Measurements from ENCODE around the gene BCCIP. TPM values are rescaled to one million over a fixed set of nuclear protein-coding genes. Genes with fewer than 3 reads are reported as not detected.

The BCCIP gene
- total RNA-seq, 1 experiment from 2014 or later: 159 TPM

- intact Hi-C loops (cut with micrococcal nuclease): no loop called here
- Histone ChIP-seq H3K9ac (ENCODE audit: low read length) (no peak overlapping the region), H3K4me3 (replicated peaks in 1 of 2; ENCODE audit: low read depth in 1 of 2, low read length in 2 of 2) (no peak overlapping the region), H3K4me2 (ENCODE audit: low read length) (no peak overlapping the region), H3K79me2 (ENCODE audit: insufficient read depth, low read length) (no peaks in the 10 kb centered on the region), H4K20me1 (ENCODE audit: insufficient read depth) (no peaks in the 10 kb centered on the region), H3K4me1 (ENCODE audit: control insufficient read depth in 1 of 2, insufficient read depth in 2 of 2, low read length in 2 of 2) (peaks cover 0 to 4% of the 10 kb centered on the region in 2 experiments; a peak in 1 of 4 replicates), H3K36me3 (ENCODE audit: control insufficient read depth in 1 of 2, insufficient read depth in 2 of 2, low read length in 2 of 2) (peaks cover 0 to 10% of the 10 kb centered on the region in 2 experiments; a peak in 1 of 4 replicates), H2AFZ (ENCODE audit: low read depth, low read length, poor library complexity, severe bottlenecking) (no peak overlapping the region), H3K27me3 (ENCODE audit: insufficient read depth, low read length) (no peaks in the 10 kb centered on the region), H3K9me2 (ENCODE audit: insufficient read depth) (no peaks in the 10 kb centered on the region), H3K9me3 (ENCODE audit: control insufficient read depth in 1 of 2, insufficient read depth in 1 of 2, low read depth in 1 of 2, low read length in 2 of 2) (no peaks in the 10 kb centered on the region), H3K27ac (ENCODE audit: low read depth, low read length) (no peak overlapping the region)
- DNase-seq (ENCODE audit: low read depth, low spot score) (no peak), ATAC-seq (no peak)
- CTCF ChIA-PET: no interaction called here
- no TSS peak for BruUV-seq (replicated peaks)
- RAD21 ChIA-PET (ENCODE audit: low non-redundant PET in 1 of 2, low total read pairs in 2 of 2, uncharacterized antibody in 2 of 2, unreplicated experiment in 2 of 2): no interaction called here
- POLR2A ChIA-PET: no interaction called here
- no peak for TF ChIP-seq POLR2A (IDR thresholded peaks at IDR 0.05; ENCODE audit: borderline replicate concordance, extremely low read depth, insufficient read depth, insufficient read length)
- no peak for TF ChIP-seq JUND (IDR thresholded peaks at IDR 0.05)
- TF ChIP-seq SRF (IDR thresholded peaks at IDR 0.05; ENCODE audit: low read depth): no peak
These were observed 30.7 kb upstream of the BCCIP start for GRCh38 chr10:125792342-125793300.

GRCh38 chr10:125795128-125795527, 28.2 kb upstream of the BCCIP start:
- Histone ChIP-seq H3K79me2 (ENCODE audit: insufficient read depth, low read length) (no peaks in the 10 kb centered on the region), H3K4me3 (replicated peaks in 1 of 2; ENCODE audit: low read depth in 1 of 2, low read length in 2 of 2) (no peak overlapping the region), H3K9me2 (ENCODE audit: insufficient read depth) (no peaks in the 10 kb centered on the region), H3K4me2 (ENCODE audit: low read length) (no peak overlapping the region), H2AFZ (ENCODE audit: low read depth, low read length, poor library complexity, severe bottlenecking) (no peak overlapping the region), H3K4me1 (ENCODE audit: control insufficient read depth in 1 of 2, insufficient read depth in 2 of 2, low read length in 2 of 2) (no peaks in the 10 kb centered on the region), H3K36me3 (ENCODE audit: control insufficient read depth in 1 of 2, insufficient read depth in 2 of 2, low read length in 2 of 2) (peaks cover 0 to 10% of the 10 kb centered on the region in 2 experiments; a peak in 2 of 4 replicates), H4K20me1 (ENCODE audit: insufficient read depth) (no peaks in the 10 kb centered on the region), H3K27ac (ENCODE audit: low read depth, low read length) (no peak overlapping the region), H3K9me3 (ENCODE audit: control insufficient read depth in 1 of 2, insufficient read depth in 1 of 2, low read depth in 1 of 2, low read length in 2 of 2) (no peaks in the 10 kb centered on the region), H3K9ac (ENCODE audit: low read length) (no peak overlapping the region), H3K27me3 (ENCODE audit: insufficient read depth, low read length) (no peaks in the 10 kb centered on the region)
- POLR2A ChIA-PET: no interaction called here
- CTCF ChIA-PET: no interaction called here
- no TSS peak for BruUV-seq (replicated peaks)
- DNase-seq (ENCODE audit: low read depth, low spot score): no peak
- intact Hi-C loops (cut with micrococcal nuclease): no loop called here
- TF ChIP-seq CTCF (IDR thresholded peaks at IDR 0.05 in 2 of 3, conservative IDR thresholded peaks at IDR 0.05 in 1 of 3; ENCODE audit: borderline replicate concordance in 1 of 3, insufficient read depth in 1 of 3, low read depth in 2 of 3, low read length in 2 of 3) (no peak), JUND (IDR thresholded peaks at IDR 0.05) (no peak), POLR2A (IDR thresholded peaks at IDR 0.05; ENCODE audit: borderline replicate concordance, extremely low read depth, insufficient read depth, insufficient read length) (no peak), EZH2 (IDR thresholded peaks at IDR 0.05) (no peak), FOSL1 (IDR thresholded peaks at IDR 0.05; ENCODE audit: low read depth) (no peak), CBX3 (IDR thresholded peaks at IDR 0.05; ENCODE audit: low read depth) (no peak), ZBTB33 (IDR thresholded peaks at IDR 0.05; ENCODE audit: extremely low read depth, insufficient replicate concordance, low read length) (no peak), SRF (IDR thresholded peaks at IDR 0.05; ENCODE audit: low read depth) (no peak), ZFX (IDR thresholded peaks at IDR 0.05) (no peak), RAD21 (IDR thresholded peaks at IDR 0.05; ENCODE audit: low read depth) (no peak)
- RAD21 ChIA-PET (ENCODE audit: low non-redundant PET in 1 of 2, low total read pairs in 2 of 2, uncharacterized antibody in 2 of 2, unreplicated experiment in 2 of 2): no interaction called here
- ATAC-seq: no peak

Measured in HCT116 (cell line).